Body of pancreas (tissue), 4 donors: ENCODE data around the gene MYH11. TPM values are rescaled to one million over a fixed set of nuclear protein-coding genes. Genes with fewer than 3 reads are reported as not detected.

Experiments
- ATAC-seq: fragments of 150-250 bp; one replicate; pipeline ENCODE4 v1.9.1; 2016
- DNase-seq, 4 donors: peaks; one replicate each; pipeline ENCODE4 v3.0.0-alpha.2; 2019
- H3K27ac ChIP-seq, 4 donors: fragments of 200-600 bp; sonication (generic); 1 replicate in 3 of 4; 2 replicates in 1 of 4; pipeline versions ENCODE4 v1.5.1 to v1.6.1; 2016 to 2019; ENCODE audit warnings: mild to moderate bottlenecking in 1 of 4, mixed read lengths in 1 of 4, moderate library complexity in 1 of 4
- H3K27me3 ChIP-seq, 2 donors: fragments of 200-600 bp; sonication (generic); one replicate each; pipeline ENCODE4 v1.6.0; 2016; ENCODE audit warnings: mild to moderate bottlenecking in 1 of 2
- H3K36me3 ChIP-seq, 2 donors: fragments of 200-600 bp; sonication (generic); replicated peaks in 1 of 2; 2 replicates each; pipeline ENCODE4 v1.5.1; 2016; ENCODE audit warnings: low read depth in 2 of 2; ENCODE audit not compliant: insufficient read depth in 1 of 2
- H3K4me1 ChIP-seq: fragments of 200-600 bp; sonication (generic); one replicate; pipeline ENCODE4 v1.6.0; 2016
- H3K4me3 ChIP-seq, 2 donors: fragments of 200-600 bp; sonication (generic); 1 replicate in 1 of 2; 2 replicates in 1 of 2; pipeline ENCODE4 v1.5.1; 2016 to 2019
- H3K9me3 ChIP-seq, 3 donors: fragments of 200-600 bp; sonication (generic); 1 replicate in 2 of 3; 2 replicates in 1 of 3; pipeline ENCODE4 v1.5.1; 2016
- POLR2A ChIP-seq, 3 donors: fragments of 450-650 bp; IDR thresholded peaks; one replicate each; pipeline ENCODE4 v1.6.1; 2016; ENCODE audit warnings: antibody characterized with exemption in 3 of 3, mild to moderate bottlenecking in 2 of 3
- WGBS, 2 donors: methylation state at CpG; one replicate each; pipeline ENCODE4 v1.1.5; 2017; 5-methylcytosine and 5-hydroxymethylcytosine counted together
- intact Hi-C: fragments of 100-400 bp; cut with DNase I; formaldehyde crosslinking; loops from one replicate; pipeline ENCODE4 v1.15.1; 2023
- total RNA-seq, 2 donors: library from RNA; depleted of rRNA; stranded (reverse); fragments of >200 nt; gene quantifications; one replicate each; pipeline ENCODE4 v1.1.0, GENCODE V29; 2016
- TF ChIP-seq, protein P1 (sequence below), 7 experiments: fragments of 450-650 bp in 4 of 7; fragments of 200-600 bp in 3 of 7; sonication (generic) in 3 of 7; IDR thresholded peaks; one replicate each; pipeline ENCODE4 v1.5.1; 2016 to 2019; ENCODE audit warnings: antibody characterized with exemption in 7 of 7

The MYH11 gene
- total RNA-seq, 2 donors from 2014 or later, result 14.2 to 19.7 TPM

DNA sequence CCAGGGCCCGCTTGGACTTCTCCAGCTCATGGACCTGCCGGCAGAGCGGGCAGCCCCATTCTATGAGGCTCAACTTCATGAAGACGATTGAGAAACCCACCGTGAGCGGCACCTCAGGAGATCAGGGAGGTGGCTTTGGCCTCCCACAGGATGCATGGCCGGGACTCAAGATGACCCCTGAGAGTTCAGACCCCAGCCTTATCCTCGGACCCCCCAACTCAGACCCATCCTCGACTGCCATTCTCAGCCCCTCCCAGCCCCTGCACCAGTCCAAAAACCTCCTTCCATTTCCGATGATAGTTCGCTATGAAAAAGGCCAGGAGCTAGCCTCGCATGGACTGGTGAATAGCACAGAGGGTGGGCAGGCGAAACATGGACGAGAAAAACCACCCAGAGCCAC lies 135.8 kb downstream of the MYH11 start:
- no peaks in the 10 kb centered on the region for H3K36me3 ChIP-seq
- WGBS, 2 donors, result 88 to 90% methylated on average over 14 of the region's 14 CpGs
- no peaks in the 10 kb centered on the region for H3K27me3 ChIP-seq
- no peak for DNase-seq
- H3K4me1 ChIP-seq, result no peaks in the 10 kb centered on the region
- no peak for ATAC-seq
- H3K9me3 ChIP-seq, result no peaks in the 10 kb centered on the region
- H3K27ac ChIP-seq, result no peak overlapping the region
- H3K4me3 ChIP-seq, result no peak overlapping the region
- intact Hi-C loops, result no loop called here
- TF ChIP-seq POLR2A (IDR thresholded peaks at IDR 0.05), result no peak
- TF ChIP-seq, protein P1, sequence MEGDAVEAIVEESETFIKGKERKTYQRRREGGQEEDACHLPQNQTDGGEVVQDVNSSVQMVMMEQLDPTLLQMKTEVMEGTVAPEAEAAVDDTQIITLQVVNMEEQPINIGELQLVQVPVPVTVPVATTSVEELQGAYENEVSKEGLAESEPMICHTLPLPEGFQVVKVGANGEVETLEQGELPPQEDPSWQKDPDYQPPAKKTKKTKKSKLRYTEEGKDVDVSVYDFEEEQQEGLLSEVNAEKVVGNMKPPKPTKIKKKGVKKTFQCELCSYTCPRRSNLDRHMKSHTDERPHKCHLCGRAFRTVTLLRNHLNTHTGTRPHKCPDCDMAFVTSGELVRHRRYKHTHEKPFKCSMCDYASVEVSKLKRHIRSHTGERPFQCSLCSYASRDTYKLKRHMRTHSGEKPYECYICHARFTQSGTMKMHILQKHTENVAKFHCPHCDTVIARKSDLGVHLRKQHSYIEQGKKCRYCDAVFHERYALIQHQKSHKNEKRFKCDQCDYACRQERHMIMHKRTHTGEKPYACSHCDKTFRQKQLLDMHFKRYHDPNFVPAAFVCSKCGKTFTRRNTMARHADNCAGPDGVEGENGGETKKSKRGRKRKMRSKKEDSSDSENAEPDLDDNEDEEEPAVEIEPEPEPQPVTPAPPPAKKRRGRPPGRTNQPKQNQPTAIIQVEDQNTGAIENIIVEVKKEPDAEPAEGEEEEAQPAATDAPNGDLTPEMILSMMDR (IDR thresholded peaks at IDR 0.05), result no peak

DNA sequence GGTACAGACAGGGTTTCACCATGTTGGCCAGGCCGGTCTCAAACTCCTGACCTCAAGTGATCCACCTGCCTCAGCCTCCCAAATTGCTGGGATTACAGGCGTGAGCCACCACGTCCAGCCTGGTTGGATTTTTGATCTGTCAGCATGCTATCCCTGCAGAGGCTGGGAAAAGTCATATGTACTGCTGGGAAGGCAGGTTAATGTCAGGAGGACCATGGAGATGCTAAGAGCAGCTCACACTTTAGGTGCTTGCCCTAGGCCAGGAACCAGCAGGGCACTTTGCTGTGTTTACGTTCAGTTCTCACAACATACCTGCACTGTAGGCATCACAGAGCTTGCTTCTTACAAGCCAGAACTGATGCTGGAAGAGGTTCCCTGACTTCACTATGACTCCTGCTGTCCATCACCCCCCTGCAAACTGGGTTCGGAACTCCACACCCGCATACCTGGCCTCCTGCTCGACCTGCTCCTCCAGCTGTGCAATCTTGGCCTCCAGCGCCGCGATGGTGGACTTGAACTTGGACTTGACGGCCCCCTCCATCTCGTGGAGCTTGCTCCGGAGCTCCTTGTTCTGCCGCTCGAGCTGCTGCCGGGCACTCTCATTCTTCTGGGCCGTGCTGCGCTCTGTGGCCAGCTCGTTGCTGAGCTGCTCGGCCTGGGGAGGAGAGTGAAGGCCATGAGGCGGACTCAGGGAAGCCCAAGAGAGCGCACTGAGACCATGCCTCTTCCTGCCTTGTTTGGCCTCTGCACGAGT lies 140.0 kb downstream of the MYH11 start:
- no peaks in the 10 kb centered on the region for H3K4me1 ChIP-seq
- H3K4me3 ChIP-seq, result no peak overlapping the region
- H3K27me3 ChIP-seq, result no peaks in the 10 kb centered on the region
- no peak for DNase-seq
- TF ChIP-seq POLR2A (IDR thresholded peaks at IDR 0.05), result no peak
- TF ChIP-seq, protein P1 (IDR thresholded peaks at IDR 0.05), result no peak
- no peak overlapping the region for H3K27ac ChIP-seq
- intact Hi-C loops, result no loop called here
- WGBS, 2 donors, result 92 to 93% methylated on average over 17 to 23 of the region's 23 CpGs
- no peak for ATAC-seq
- H3K9me3 ChIP-seq, result no peaks in the 10 kb centered on the region
- H3K36me3 ChIP-seq, result no peaks in the 10 kb centered on the region

DNA sequence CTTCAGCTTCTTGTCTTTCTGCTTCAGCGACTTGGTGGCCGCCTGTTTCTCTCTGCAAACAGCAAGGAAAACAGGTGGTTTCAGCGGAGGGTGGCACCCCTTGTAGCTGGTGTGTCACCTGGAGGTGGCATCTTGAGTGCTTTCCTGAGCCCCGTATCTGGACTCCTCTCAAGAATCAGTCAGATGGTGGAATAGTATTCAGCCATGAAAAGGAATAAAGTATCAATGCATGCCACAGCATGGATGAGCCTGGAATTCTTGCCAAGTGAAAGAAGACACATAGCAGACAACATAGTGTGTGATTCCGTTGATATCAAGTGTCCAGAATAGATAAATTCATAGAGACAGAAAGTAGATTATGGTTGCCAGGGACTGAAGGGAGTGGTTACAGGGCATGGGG lies 141.6 kb downstream of the MYH11 start:
- H3K9me3 ChIP-seq, result no peaks in the 10 kb centered on the region
- H3K27me3 ChIP-seq, result no peaks in the 10 kb centered on the region
- no peak overlapping the region for H3K27ac ChIP-seq
- no peaks in the 10 kb centered on the region for H3K4me1 ChIP-seq
- WGBS, 2 donors, result 92 to 95% methylated on average over 4 to 5 of the region's 5 CpGs
- no peak for DNase-seq
- intact Hi-C loops, result no loop called here
- H3K36me3 ChIP-seq, result no peaks in the 10 kb centered on the region
- H3K4me3 ChIP-seq, result no peak overlapping the region
- ATAC-seq, result no peak
- no peak for TF ChIP-seq POLR2A (IDR thresholded peaks at IDR 0.05)
- TF ChIP-seq, protein P1 (IDR thresholded peaks at IDR 0.05), result no peak

DNA sequence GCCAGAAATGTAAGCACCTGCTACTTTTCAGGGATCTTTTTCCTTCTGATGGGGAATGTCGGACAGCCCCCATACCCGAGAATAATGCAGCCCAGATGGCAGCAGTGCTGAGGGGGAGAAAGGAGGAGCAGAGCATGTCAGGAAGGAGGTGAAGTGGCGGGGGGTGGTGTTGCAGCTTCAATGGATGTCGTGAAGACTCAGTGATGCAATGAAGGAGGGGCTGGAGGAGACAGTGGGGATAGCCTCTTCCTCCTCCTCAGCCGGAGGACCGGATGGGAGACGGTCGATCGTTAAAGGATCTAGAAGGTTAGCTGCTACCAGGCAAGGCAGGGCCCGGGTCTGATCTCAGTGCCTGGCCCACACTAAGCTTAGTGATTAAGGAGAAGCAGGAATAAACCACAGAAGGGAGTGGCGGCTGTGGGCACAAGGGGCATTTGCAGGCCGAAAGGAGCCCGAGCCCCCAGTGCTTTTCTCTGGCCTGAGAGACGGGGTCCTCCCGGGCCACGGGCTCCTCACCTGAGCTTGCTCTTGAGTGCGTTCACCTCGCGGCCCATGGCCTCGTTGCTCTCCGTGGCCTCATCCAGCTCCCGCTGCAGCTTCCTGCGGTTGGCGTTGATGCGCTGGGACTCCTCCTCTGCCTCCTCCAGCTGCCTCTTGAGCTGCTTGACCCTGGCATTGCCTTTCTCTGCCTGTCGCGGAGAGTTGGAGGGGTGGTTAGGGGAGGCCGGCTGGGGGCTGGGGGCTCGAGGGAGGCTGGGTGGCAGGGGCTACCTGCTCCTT lies 142.2 kb downstream of the MYH11 start:
- intact Hi-C loops, result no loop called here
- H3K36me3 ChIP-seq, result no peaks in the 10 kb centered on the region
- no peak for ATAC-seq

More for the DNA sequence above, 142.2 kb downstream of the MYH11 start:
- WGBS, 2 donors, result 86 to 90% methylated on average over 15 to 29 of the region's 29 CpGs
- H3K9me3 ChIP-seq, result no peaks in the 10 kb centered on the region
- TF ChIP-seq POLR2A (IDR thresholded peaks at IDR 0.05), result no peak
- TF ChIP-seq, protein P1 (IDR thresholded peaks at IDR 0.05), result no peak
- H3K4me1 ChIP-seq, result no peaks in the 10 kb centered on the region
- H3K27me3 ChIP-seq, result no peaks in the 10 kb centered on the region
- DNase-seq, result no peak
- no peak overlapping the region for H3K4me3 ChIP-seq
- H3K27ac ChIP-seq, result no peak overlapping the region
